NCI-H510A treated with DMSO at 0.1 percent for 48 hours (cell line): Measurements from ENCODE around the gene RGS16.
"Not testable (repeated sequence)": the region's sequence is repeated elsewhere in the genome, so short reads cannot be mapped to it uniquely, and the experiment has no call there.

Source experiments
- DNase-seq: peaks from one replicate; lab custom pipeline; 2025; lab: John Stamatoyannopoulos, UW

RGS16 gene, protein sequence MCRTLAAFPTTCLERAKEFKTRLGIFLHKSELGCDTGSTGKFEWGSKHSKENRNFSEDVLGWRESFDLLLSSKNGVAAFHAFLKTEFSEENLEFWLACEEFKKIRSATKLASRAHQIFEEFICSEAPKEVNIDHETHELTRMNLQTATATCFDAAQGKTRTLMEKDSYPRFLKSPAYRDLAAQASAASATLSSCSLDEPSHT

DNA sequence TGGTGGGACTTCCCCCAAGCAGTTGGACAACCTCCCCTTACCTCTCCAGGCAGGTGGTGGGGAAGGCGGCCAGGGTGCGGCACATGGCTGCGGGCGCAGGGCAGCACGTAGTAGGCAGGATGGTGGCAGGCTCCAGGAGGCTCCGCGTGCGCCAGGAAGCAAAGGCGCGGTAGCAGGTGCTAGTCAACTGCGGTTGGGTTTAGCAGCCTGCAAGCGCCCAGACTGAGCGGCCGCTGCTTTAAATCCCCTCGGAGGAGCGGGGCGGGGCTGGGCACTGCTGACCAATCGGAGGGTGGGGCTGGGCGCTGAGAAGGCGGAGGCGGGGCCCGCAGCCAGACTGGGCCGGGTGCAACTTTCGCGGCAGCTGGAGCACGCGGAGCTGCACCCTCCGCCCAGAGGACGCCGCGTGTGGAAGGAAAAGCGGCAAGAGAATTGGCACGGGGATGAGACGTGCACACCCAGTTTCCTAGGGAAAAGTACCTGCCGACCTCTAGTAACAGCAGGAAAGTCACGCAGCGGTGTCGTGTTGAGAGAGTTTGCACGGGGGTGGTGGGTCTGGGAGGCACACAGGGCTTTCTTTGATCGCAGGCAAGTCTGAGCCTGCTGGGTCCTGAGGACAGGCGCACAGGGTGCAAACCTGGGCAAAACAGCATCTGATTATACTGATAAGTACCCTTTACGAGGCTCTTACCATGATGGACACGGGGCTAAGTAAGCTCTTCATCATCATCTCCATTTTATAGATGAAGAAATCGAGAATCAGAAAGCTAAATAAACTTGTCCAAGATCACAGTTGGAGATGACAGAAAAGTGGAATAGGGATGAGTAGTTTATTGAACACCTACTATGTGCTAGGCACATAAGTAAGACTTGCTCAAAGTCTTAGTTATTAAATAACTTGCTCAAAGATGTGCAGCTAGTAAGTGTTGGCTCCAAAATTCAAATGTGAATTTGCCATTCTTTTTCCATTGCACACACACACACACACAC is at the start of gene RGS16:
RGS16 (minus strand) TSS at position 215 of the 990 bp plus-strand sequence; CDS start at position 85, 130 bp downstream.
- peak; percentile 98 for DNase-seq

DNA sequence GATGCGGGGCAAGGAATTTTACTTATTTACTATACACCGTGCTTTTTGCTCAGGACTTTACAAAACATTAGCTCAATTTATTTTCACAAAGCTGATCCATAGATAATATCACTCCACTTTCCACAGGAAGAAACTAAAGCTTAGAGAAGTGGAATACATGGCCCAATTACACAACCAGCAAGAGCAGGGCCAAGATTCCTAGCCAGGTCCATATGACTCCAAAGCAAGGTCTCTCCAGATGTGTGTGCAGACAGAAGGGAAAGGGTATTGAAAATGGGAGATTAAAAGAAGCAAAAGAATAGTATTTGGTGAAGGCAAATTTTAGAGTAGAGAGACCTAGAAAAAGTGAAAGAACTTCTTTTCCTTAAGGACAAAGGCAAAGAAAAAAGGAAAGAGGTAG is 49.8 kb upstream of the RGS16 start:
- DNase-seq = no peak

DNA sequence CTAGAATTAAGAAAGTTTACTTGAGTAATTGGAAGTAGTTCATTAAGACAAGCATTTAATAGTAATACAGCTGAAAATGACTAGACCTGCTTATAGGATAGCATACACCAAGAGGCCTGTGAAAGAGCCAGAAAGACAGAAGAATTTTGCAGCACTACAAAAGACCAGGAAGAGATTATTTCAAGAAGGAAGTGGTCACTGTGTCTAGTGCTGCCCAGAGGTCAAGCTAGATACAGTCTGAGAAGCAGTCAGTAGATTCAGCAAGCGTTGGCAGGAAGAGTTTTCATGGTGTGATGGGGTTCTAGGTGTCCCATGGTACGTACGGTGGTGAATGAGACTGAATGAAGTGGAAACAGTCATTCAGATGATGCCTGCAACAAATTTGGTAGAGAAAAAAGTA is 48.7 kb upstream of the RGS16 start:
- DNase-seq = no peak

DNA sequence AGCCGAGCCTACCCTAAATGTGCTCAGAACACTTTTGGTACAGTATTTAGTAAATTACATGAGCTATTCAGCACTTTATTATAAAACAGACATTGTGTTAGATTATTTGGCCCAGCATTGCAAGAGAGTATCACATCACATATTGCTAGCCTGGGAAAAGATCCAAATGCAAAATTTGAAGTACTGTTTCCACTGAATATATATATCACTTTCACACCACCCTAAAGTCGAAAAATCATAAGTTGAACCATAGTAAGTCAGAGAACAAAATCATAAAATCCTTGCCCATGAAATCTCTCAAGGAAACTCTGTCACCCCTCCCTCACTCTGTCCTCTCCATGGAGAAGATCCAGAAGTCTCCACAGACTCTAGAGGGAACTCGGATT is 47.1 kb upstream of the RGS16 start:
- no peak for DNase-seq

DNA sequence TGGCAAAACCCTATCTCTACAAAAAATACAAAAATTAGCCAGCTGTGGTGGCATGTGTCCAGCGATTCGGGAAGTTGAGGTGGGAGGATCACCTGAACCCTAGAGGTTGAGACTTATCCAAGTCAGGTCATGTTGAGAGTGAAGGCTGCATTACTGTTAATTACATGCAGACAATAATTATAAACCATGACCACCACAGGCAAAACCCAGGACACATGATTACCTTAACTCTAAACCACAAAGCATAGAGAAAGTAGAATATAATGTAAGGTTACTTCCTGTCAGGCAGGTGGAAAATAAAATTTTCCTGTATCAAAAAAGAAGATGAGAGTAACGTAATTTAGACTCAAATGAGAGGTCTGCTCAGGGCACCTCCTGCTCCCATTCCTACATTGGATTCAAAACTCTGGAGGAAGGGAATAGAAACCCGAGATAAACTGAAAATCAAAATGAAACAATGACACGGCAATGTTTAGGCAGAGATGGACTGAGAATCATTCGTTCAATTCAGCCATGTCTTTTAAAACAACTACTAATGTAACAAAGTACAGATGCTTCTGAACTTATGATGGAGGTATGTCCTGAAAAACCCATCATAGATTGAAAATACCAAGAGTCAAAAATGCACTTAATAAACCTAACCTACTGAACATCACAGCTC is 46.6 kb upstream of the RGS16 start:
- DNase-seq = no peak

DNA sequence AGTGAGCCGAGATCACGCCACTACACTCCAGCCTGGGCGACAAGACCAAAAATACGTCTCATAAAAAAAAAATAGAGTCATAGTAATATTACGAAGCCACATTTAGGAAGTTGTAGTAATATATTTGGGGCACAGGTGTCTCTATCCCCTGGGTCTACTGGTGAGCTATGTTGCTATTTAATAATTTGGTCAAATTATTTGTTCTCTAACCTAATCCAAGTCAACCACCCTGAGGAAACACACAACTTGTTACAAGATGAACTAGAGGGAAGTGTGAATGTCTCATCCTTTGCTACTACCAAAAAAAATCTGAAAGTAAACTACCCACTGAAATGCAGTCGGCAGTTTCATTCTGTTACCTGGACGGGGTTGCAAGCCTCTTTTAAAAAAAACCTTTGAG is 44.9 kb upstream of the RGS16 start:
- no peak for DNase-seq

DNA sequence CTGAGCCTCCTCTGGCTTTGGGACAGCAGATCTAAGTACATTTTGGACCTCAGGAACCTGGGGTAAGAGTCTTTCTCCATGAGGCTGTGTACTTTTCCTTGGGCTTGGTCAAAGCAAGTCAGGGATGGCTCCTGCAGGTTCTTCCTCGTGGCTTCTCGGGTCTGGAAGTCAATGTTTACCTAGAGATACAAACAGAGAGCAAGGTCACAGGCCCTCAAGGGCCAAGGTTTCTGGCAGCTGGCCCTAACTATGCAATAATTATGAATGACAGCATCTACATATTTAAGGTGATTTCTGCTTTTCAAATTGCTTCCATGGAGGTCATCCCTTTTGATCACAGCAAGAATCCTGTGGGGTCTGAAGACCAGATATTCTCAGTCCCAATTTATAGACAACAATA is 42.5 kb upstream of the RGS16 start:
- no peak for DNase-seq

DNA sequence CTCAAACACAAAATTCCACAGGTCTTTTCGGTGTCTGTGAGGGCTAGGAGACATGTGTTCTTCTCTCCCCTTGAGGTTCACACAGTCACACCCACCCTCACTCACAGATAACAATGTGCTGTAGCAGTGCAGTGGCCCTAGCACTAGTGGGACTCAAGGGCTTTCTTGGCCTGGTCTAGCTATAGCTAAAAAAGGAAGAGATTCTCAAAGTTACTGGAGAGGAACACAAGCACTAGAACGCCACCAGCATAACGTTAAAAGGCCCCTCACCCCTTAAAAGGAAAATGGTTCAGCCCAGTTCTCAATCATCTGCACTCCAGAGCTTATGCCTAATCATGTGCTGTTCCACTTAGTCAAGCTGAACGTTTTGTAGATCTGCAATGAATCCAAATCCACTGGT is 40.7 kb upstream of the RGS16 start:
- DNase-seq = no peak

DNA sequence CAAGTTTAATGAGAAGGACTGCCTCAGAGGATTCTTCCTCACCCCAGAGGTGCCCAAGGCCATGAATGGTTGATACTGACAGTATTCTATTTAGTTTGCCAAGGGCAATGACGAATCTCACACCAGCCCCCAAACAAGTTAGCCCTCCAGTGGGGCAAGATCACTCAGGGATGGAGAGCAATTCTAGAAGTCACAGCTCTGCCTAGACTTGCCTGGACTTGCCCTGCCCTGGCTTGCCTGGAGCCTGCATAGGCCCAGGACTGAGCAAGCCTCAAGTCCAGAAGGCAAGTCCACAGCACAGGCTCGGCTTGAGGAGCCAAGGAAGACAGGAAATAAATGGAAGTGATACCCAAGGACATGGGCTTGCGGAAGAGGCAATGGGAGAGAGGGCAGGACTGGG is 39.5 kb upstream of the RGS16 start:
- DNase-seq = peak; percentile 55

DNA sequence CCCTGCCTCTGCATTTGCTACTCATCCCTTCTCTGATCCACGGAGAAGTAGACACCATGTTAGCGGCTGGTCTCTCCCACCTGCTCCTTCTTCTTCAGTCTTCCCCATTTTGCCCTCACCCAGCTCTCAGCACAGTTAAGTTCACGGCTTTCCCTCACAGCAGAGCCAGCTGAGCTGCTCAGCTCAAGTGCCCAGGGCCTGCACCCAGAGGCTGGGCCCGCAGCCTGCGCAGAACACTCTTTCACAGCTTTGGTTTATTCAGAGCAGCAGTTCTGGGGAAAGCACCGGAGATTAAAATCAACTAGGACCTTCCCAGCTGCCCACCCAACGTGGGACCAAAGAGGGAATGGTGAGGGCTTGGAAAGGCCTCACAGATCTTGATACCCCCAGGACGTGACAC is 38.3 kb upstream of the RGS16 start:
- no peak for DNase-seq

DNA sequence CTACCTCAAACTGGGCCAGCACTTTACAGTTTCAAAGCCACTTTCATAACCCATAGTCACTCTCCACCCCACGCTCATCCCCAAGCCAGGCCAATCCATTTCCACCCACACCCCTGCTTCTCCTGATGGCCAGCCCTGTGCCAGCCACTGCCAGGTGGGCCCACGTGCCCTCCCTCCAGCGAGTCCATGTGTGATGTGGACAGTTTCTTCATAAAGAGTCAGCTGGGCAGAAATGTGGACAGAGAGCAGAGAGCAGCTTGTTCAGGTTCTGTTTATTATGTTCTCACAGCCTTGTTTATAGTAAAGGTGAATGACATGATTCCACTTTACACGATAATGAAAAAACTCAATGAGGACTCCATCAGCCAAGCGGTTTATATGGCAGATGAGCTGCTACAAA is 37.4 kb upstream of the RGS16 start:
- peak; percentile 31 for DNase-seq

DNA sequence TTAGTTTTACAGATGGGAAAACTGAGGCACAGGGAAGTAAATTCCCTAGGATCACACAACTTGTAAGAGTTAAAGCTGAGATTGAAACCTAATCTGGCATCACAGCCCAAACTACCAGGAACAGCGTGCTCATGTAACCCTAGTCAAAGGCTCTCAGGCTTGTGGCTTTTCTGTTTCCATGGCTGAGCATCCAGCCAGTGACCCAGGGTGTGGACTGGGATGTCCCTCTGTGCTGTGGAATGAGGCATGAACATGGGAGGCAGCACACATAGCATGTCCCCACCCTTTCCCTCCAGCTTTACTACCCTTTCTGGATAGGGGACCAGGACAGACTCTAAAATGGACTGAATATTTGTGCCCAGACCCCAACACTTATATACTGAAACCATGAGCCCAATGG is 35.1 kb upstream of the RGS16 start:
- no peak for DNase-seq

DNA sequence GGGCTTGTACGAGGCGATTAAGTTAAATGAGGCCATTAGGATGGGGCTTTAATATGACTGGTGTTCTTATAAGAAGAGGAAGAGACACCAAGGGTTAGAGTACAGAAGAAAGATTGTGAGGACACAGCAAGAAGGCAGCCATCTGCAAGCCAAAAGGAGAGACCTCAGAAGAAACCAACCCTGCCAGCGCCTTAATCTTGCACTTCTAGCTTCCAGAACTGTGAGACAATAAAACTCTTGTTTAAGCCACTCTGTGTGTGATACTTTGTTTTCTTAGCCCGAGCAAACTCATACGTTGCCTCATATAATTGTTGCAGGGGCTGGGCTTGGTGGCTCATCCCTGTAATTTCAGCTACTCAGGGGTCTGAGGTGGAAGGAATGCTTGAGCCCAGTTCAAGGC is 33.6 kb upstream of the RGS16 start:
- no peak for DNase-seq

DNA sequence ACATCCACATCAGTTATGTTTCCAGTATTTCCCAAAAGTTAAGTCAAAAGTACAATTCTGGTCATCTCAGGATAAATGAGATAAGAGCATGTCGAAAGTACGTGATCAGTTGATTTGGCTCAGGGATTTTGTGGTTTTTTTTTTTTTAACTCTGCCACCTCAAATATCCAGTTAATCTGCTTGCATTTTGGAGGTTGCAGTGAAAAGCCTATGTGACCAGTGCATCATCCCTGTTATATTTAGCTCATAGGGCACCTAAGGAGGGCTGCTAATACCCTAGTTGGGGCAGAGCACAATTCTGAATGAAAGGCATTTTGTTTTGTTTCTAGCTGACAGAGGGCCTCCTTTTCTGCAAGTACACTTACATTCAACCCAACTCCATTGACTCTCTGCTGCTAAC is 31.7 kb upstream of the RGS16 start:
- DNase-seq = no peak

DNA sequence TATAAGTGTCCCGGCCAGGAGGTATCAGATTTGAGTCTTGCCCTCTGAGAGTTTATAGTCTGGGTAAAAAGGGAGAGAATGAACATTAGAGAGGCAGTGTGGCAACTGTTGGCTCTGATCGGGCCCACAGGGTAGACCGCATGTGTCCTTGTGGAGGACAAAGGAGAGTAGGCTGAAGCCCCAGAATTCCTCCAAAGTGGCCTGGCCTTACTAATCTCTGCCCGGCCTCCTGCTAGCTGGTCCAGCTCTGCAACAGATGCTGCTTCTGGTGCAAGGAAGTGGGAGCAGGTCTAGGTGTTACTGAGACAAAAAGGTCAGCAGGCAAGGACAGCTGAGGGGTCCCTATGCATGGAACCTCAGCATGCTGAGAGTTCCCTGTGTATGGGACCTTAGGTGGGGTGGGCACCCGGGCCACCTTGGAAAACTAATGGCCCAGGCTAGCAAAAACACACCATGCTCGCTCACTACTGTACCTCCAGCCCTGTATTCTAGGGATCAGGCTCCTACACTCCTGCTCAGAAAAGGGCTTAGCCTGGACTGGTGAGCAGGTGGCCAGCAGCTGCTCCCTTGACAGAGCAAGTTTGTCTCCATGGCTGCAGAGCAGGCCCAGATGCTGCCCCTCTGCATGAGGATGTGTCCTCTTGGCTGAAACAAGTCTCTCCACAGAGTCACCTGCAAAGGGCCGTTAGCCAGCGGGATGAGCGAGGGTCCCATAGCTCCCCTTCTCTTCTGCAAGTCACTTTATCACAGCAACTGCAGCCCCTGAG is 30.3 kb upstream of the RGS16 start:
- DNase-seq = peak; percentile 66

DNA sequence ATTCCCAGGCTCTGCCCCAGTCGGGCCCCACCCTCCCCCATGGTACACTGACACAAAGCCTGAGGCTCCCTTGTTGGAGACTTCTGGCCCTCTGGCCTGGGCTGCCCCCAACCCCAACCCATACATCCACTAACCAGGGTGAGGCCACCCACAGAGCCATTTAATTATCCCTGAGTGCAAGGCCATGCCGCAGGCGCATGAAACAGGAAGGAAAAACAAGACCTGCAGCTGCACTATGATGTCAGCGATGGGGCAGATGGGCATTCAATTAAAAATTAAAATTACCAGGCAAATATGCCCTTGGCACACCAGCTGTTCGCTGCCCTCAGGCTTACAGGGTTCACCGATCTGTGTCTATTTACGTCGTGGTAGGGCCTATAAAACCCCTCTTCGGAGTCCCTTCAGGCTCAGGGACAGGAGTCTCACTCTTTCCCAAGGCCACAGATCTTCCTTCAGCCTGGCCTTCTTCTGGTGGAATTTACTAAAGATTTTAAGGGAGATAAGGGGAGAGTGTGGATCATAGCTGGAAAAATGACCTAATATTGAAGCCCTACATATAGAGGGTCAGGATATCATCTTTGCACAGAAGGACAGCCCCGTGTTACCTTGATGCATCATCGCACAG is 29.6 kb upstream of the RGS16 start:
- DNase-seq = peak; percentile 81

DNA sequence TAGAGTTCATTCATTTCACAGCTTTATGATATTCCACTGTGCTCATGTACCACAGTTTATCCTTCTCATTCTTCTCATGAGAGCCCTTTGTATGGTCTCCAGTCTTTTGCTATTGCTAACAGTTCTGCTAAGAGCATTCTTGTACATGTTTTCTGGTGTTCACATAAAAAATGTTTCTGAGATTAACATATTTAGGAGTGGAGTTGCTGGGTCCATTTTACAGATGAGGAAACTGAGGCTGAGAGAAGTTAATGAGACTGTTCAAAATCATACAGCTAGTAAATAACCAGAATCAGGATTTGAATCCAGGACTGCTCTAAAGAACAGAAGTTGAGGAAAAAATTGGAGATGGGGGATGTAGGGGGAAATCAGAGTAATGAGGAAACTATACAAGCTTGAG is 28.8 kb upstream of the RGS16 start:
- no peak for DNase-seq

DNA sequence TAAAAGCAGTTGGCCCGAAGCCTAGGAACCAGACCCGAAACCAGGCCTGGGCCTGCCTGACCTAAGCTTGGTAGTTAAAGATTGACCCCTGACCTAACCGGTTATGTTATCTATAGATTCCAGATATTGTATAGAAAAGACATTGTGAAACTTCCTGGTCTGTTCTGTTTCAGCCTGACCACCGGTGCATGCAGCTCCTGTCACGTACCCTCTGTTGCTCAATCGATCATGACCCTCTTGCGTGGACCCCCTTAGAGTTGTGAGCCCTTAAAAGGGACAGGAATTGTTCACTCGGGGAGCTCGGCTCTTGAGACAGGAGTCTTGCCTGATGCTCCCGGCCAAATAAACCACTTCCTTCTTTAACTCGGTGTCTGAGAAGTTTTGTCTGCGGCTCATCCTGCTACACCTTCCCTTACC is 28.3 kb upstream of the RGS16 start:
- DNase-seq = not testable (repeated sequence)

DNA sequence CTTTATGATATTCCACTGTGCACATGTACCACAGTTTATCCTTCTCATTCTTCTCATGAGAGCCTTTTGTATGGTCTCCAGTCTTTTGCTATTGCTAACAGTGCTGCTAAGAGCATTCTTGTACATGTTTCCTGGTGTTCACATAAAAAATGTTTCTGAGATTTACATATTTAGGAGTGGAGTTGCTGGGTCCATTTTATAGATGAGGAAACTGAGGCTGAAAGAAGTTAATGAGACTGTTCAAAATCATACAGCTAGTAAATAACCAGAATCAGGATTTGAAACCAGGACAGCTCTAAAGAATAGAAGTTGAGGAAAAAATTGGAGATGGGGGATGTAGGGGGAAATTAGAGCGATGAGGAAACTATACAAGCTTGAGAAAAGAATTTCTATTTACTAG is 27.8 kb upstream of the RGS16 start:
- no peak for DNase-seq

DNA sequence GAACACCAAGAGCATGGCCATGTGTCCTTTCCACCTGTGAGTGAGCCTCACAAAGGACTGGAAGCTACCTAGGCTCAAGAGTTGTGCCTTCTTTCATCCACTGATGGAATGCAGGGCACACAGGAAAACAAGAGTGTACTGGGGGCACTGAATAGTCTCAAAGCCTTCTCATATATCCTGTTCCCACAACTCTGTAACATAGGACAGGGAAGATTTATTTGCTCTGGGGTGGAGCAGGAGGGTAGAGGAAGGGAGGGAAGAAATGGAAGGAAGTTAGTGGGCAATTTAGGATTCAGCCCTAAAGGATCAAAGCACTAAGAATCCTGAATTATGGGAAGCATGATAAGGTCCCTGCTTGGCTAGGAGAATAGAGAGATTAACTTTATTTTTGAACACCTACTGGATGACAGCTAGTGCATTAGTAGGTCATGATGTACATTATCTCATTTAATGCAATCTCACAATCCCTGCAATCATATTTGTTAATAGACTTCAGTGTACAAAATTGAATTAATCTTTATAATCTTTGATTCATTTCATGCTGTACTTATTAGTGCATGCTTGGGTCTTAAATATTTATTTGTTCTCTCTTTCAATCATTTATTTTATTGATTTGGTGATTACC is 27.0 kb upstream of the RGS16 start:
- no peak for DNase-seq

DNA sequence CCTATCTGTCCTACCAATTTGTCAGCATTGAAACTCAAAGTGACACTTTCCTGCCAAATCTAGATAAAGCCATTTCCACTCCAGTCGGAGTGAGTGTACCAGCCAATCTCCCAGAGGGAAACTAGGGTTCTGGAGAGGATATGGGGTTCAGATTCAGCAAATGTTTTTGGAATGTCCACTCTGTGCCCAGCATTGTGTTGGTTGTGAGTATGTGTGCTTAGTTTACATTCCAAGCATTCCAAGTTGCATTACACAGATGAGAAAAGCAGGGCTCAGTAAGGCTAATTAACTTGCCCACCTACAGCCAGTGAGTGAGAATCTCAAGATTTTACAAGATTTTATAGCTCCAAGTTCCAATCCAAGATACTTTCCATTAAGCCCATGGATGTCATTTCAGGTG is 26.4 kb upstream of the RGS16 start:
- no peak for DNase-seq
